HCT116 (cell line): Measurements from ENCODE around the gene STKLD1.

Source experiments
- CEBPB ChIP-seq: IDR thresholded peaks from 2 replicates; pipeline ENCODE4 v1.6.1; 2012; ENCODE audit warnings: low read depth
- POLR2AphosphoS5 ChIP-seq: IDR thresholded peaks from 2 replicates; pipeline ENCODE4 v1.6.1; 2011; ENCODE audit warnings: mild to moderate bottlenecking, low read depth, low read length, moderate library complexity
- SIN3A ChIP-seq: IDR thresholded peaks from 2 replicates; pipeline ENCODE4 v1.6.1; 2012; ENCODE audit warnings: low read depth

DNA sequence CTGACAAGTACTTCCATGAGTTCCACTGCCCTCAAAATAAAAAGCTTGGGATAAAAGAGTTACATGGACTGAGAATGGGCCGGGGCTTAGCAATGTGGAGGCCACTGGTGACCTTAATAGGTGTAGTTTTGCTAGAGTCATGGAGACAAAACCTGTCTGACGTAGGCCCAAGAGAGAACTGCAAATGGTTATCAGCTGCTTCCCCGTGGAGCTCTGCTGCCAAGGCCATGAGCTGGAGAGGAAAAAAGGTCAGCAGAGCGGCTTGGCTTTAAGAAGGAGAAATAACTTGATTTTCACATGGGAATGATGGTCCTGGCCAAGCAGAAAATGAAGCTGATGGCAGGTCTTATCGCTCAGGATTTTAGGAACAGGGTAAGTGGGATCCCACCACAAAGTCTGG lies 36.5 kb upstream of the STKLD1 start:
- TF ChIP-seq POLR2AphosphoS5 (no peak), SIN3A (no peak), CEBPB (no peak)
